ENCODE results near the gene SSMEM1. TPM values are rescaled to one million over a fixed set of nuclear protein-coding genes. Genes with fewer than 3 reads are reported as not detected.

SSMEM1 gene
- total and polyA plus RNA-seq, 2 of the 4 experiments (the other 2 are of a cell fraction): 0.07 TPM; not detected in 1

DNA sequence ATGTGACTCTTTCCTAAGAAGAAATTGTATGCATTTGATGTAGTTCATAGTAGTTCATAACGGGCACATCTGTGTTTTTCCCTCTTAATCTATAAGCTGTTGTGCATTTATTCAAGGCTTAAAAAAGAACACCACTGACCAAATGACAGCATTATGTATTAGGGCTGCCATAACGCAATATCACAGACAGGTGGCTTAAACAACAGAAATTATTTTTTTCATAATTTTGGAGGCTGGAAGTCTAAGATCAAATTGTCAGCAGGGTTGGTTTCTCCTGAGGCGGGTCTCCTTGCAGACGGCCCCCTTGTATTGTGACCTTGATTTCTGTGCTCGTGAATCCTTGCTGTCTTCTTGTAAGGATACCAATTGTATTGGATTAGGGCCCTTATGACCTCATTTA is 627 bp upstream of the SSMEM1 start:
- Histone ChIP-seq H2BK20ac (ENCODE audit: low read depth, low read length) (no peak overlapping the region), H2BK15ac (ENCODE audit: low read depth, low read length) (no peak overlapping the region), H2AFZ (replicated peaks; ENCODE audit: low read length, poor library complexity) (no peak overlapping the region), H3K9me1 (ENCODE audit: insufficient read depth, low read length) (no peaks in the 10 kb centered on the region), H4K20me1 (ENCODE audit: insufficient read depth, low read length) (no peaks in the 10 kb centered on the region), H4K5ac (ENCODE audit: low read depth, low read length) (no peak overlapping the region), H3K9ac (ENCODE audit: low read depth, low read length) (no peak overlapping the region), H2AK5ac (ENCODE audit: low read depth, low read length) (no peak overlapping the region), H3K27ac (ENCODE audit: insufficient read depth, low read length) (no peak overlapping the region), H3K18ac (ENCODE audit: low read depth, low read length) (no peak overlapping the region), H3K27me3 (ENCODE audit: control insufficient read depth, insufficient read depth, low read length) (no peaks in the 10 kb centered on the region), H2AK9ac (replicated peaks; ENCODE audit: low read depth, low read length, poor library complexity) (no peak overlapping the region), H4K91ac (ENCODE audit: insufficient read depth, low read depth, low read length) (no peak overlapping the region), H4K8ac (ENCODE audit: low read depth in 2 of 2, low read length in 2 of 2) (0 out of 4 replicates have a peak overlapping the region, but pooled peaks of 1 of the 2 experiments have one; percentile 27), H2BK5ac (ENCODE audit: low read depth, low read length, poor library complexity, severe bottlenecking) (no peak overlapping the region), H3K4me2 (ENCODE audit: low read depth, low read length) (no peak overlapping the region), H3K4me3 (ENCODE audit: insufficient read depth, low read depth, low read length) (no peak overlapping the region), H3K4ac (ENCODE audit: low read depth, low read length) (no peak overlapping the region), H3K79me1 (ENCODE audit: low read depth in 1 of 2, low read length in 2 of 2) (peaks cover 5 to 14% of the 10 kb centered on the region in 2 experiments; a peak in 2 of 4 replicates), H3K36me3 (ENCODE audit: control insufficient read depth, insufficient read depth, low read length) (no peaks in the 10 kb centered on the region), H3K4me1 (ENCODE audit: control insufficient read depth, insufficient read depth, low read length) (peaks cover 4% of the 10 kb centered on the region), H2BK120ac (ENCODE audit: low read depth, low read length) (no peak overlapping the region), H3K9me3 (ENCODE audit: control insufficient read depth, insufficient read depth, low read length) (no peaks in the 10 kb centered on the region), H3K23ac (ENCODE audit: low read depth, low read length) (no peak overlapping the region), H3K56ac (ENCODE audit: extremely low read depth, insufficient read depth, low read length) (no peak overlapping the region), H3K14ac (replicated peaks; ENCODE audit: low read depth, low read length) (no peak overlapping the region)
- no CpG with 5 or more reads among the region's 5 CpGs for WGBS, 2 experiments (ENCODE audit: extremely low coverage in 2 of 2, insufficient read length in 1 of 2)
- CTCF ChIA-PET: interaction anchor here (0.6 kb wide), 1 partner anchor 41 kb away, joined by 3 read pairs; no protein-coding TSS in a partner anchor
- BruUV-seq (replicated peaks): no TSS peak
- no peak for DNase-seq
- intact Hi-C loops (cut with micrococcal nuclease) (no loop called here), in situ Hi-C loops (cut with MboI; ENCODE audit: low sequenced_read_pairs) (no loop called here), dilution Hi-C loops (cut with HindIII; ENCODE audit: low sequenced_read_pairs, unreplicated experiment) (no loop called here)
- ATAC-seq (ENCODE audit: low read depth): no peak
- POLR2A ChIA-PET (ENCODE audit: unreplicated experiment): no interaction called here
- TF ChIP-seq RFX5 (IDR thresholded peaks at IDR 0.05; ENCODE audit: low read depth, low read length) (no peak), POLR2A (IDR thresholded peaks at IDR 0.05; ENCODE audit: low read depth, low read length) (no peak), USF2 (IDR thresholded peaks at IDR 0.05; ENCODE audit: low read depth, low read length) (no peak), MAZ (IDR thresholded peaks at IDR 0.05; ENCODE audit: borderline replicate concordance, low read depth, low read length) (no peak), SMC3 (IDR thresholded peaks at IDR 0.05; ENCODE audit: low read depth, low read length) (no peak), NFE2L2 (IDR thresholded peaks at IDR 0.05; ENCODE audit: low read depth, low read length) (no peak), CEBPB (IDR thresholded peaks at IDR 0.05; ENCODE audit: low read depth, low read length) (no peak), RAD21 (IDR thresholded peaks at IDR 0.05; ENCODE audit: low read length) (no peak), MAFK (IDR thresholded peaks at IDR 0.05; ENCODE audit: low read depth, low read length) (no peak)
- TF ChIP-seq, protein P1, sequence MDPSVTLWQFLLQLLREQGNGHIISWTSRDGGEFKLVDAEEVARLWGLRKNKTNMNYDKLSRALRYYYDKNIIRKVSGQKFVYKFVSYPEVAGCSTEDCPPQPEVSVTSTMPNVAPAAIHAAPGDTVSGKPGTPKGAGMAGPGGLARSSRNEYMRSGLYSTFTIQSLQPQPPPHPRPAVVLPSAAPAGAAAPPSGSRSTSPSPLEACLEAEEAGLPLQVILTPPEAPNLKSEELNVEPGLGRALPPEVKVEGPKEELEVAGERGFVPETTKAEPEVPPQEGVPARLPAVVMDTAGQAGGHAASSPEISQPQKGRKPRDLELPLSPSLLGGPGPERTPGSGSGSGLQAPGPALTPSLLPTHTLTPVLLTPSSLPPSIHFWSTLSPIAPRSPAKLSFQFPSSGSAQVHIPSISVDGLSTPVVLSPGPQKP (IDR thresholded peaks at IDR 0.05; ENCODE audit: borderline replicate concordance, low read depth, low read length): no peak

Data from IMR-90 (cell line).